ENCODE measurements around the gene ZNF823. TPM values are rescaled to one million over a fixed set of nuclear protein-coding genes. Genes with fewer than 3 reads are reported as not detected.
"Not testable (repeated sequence)": the region's sequence is repeated elsewhere in the genome, so short reads cannot be mapped to it uniquely, and the experiment has no call there.

The ZNF823 gene
- total RNA-seq, 1 donor from 2014 or later = 4.6 TPM

DNA sequence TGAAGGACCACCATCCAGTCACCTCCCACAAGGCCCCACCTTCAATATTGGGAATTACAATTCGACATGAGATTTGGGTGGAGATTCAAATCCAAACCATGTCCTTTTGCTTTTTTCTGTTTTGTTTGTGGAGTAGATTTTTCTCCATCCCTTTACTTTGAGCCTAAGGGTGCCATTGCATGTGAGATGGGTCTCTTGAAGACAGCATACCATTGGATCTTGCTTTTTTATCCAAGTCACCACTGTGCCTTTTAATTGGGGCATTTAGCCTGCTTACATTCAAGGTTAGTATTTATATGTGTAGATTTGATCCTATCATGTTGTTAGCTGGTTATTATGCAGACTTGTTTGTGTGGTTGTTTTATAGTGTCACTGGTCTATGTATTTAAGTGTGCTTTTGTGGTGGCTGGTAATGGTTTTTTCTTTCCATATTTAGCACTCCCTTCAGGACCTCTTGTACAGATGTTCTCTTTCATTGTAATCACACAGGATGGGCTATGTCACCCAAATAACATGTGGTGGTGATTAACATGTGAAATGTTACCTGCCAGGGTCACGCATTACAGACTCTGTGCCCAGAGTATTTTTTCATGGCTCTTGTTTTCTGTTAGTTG lies 58.0 kb downstream of the ZNF823 start:
- DNase-seq (ENCODE audit: low read depth) = no peak

DNA sequence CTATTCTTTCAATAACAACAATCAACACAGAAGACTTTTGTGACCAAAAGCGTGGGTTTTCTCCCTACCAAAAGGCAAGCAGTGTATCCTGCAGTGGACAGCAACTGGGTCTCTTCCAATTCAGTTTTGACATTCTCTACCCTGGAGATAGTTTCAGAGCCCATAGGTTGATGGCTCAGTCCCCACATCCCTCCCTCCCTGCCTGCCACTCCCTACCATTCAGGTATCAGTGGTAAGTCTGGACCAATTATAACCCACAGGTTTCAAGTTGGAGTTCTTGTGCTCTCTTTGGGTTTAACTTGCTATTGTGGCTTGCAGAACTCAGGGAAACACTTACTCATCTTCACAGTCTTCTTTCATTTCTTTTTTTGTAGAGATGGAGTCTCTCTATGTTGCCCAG lies 60.2 kb downstream of the ZNF823 start:
- no peak for DNase-seq (ENCODE audit: low read depth)

DNA sequence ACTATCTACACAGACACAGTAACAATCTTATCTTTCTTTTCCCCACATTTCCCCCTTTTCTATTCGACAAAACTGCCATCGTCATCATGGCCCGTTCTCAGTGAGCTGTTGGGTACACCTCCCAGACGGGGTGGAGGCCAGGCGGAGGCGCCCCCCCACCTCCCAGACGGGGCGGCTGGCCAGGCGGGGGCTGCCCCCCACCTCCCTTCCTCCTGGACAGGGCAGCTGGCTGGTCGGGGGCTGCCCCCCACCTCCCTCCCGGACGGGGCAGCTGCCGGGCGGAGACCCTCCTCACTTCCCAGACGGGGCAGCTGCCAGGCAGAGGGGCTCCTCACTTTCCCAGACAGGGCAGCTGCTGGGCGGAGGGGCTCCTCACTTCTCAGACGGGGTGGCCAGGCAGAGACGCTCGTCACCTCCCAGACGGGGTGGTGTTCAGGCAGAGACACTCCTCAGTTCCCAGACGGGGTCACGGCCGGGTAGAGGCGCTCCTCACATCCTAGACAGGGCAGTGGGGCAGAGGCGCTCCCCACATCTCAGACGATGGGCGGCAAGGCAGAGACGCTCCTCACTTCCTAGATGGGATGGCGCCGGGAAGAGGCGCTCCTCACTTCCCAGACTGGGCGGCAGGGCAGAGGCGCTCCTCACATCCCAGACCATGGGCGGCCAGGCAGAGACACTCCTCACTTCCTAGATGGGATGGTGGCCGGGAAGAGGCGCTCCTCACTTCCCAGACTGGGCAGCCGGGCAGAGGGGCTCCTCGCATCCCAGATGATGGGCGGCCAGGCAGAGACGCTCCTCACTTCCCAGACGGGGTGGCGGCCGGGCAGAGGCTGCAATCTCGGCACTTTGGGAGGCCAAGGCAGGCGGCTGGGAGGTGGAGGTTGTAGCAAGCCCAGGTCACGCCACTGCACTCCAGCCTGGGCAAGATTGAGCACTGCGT lies 61.8 kb downstream of the ZNF823 start:
- DNase-seq (ENCODE audit: low read depth) = not testable (repeated sequence)

DNA sequence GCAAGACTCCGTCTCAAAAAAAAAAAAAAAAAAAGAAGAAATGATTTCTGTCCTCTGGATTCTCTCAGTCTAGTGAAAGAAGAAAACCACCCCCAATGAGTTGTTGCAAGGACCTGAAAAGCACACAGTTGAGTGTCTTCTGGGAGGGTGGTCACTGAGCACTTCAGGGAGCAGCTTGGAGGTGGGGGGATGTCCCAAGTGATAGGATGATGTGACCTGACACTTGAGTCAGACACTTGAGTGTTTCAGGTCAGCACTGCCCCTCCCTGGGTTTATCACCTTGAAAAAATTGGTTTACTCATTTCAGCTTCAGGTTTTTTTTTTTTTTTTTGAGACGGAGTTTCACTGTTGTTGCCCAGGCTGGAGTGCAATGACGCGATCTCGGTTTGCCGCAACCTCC lies 63.2 kb downstream of the ZNF823 start:
- no peak for DNase-seq (ENCODE audit: low read depth)

DNA sequence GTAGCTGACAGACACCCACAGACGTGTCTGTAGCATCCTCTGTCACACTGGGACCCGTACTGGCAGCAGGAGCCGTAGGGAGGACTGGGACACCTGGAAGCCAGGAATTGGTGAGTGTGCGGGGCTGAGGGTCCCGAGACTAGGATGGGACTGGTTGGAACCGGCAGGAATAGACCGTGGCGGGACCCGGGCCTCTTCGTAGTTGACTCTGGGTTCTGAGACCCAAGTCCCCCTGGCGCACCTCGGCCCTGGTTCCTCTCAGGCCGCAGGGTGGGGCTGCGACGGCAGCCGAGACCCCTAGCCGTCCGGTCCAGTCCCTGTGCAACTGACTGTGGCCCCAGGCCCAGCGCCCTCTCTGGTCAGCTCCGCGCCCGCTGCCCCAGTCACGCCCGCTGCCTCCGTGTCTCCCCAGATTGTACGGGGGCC lies 64.7 kb downstream of the ZNF823 start:
- no peak for DNase-seq (ENCODE audit: low read depth)

DNA sequence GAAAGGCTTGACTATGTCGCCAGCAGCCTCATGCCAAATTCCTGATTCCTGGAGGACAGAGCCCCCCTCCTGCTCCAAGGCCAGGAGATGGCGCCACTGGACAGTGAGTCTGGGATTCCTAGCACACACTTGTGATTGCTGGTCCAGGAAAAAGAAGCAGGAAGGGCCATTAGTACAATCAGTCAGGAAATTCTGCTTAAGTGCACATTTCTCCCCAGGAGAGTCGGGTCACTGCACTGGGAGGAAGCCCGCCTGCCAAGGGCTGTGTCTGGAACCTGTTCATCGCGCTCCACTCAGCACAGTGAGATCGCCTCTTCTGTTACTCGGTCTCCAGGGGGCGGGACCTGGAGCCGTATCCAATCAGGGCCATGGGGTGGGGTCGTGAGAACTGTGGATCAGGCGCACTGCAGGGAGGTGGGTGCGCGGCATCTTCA lies 65.1 kb downstream of the ZNF823 start:
- DNase-seq (ENCODE audit: low read depth) = peak; percentile 7

Other genes with a start within 250 kb of the ZNF823 start
- 5.0 and 5.9 TPM in 2 replicates for gene ZNF653, start 233.1 kb downstream of the ZNF823 start, total RNA-seq
- 42.2 and 52.7 TPM in 2 replicates for gene ECSIT, start 209.8 kb downstream of the ZNF823 start, total RNA-seq
- 2.0 and 6.3 TPM in 2 replicates for gene CNN1, start 200.1 kb downstream of the ZNF823 start, total RNA-seq
- gene ELOF1, start 179.7 kb downstream of the ZNF823 start, total RNA-seq = 15.0 and 23.9 TPM in 2 replicates
- 0.52 and 1.4 TPM in 2 replicates for gene ACP5, start 161.3 kb downstream of the ZNF823 start, total RNA-seq
- gene ZNF627, start 141.5 kb downstream of the ZNF823 start, total RNA-seq = 18.7 and 18.9 TPM in 2 replicates
- 12.6 and 13.7 TPM in 2 replicates for gene ZNF441, start 28.1 kb upstream of the ZNF823 start, total RNA-seq
- gene ZNF491, start 59.6 kb upstream of the ZNF823 start, total RNA-seq = 2.3 and 2.4 TPM in 2 replicates
- 6.5 and 6.9 TPM in 2 replicates for gene ZNF440, start 75.3 kb upstream of the ZNF823 start, total RNA-seq
- 0.08 and 0.10 TPM in 2 replicates for gene ZNF439, start 109.8 kb upstream of the ZNF823 start, total RNA-seq
- gene ZNF69, start 148.8 kb upstream of the ZNF823 start, total RNA-seq = 6.3 and 8.8 TPM in 2 replicates
- 7.4 and 10.1 TPM in 2 replicates for gene ZNF700, start 186.2 kb upstream of the ZNF823 start, total RNA-seq
- 0.59 and 1.4 TPM in 2 replicates for gene ZNF763, start 226.1 kb upstream of the ZNF823 start, total RNA-seq

Measured in myocyte (in vitro differentiated cells).